IMR-90 (cell line): ENCODE measurements around the gene UBXN2A. TPM values are rescaled to one million over a fixed set of nuclear protein-coding genes. Genes with fewer than 3 reads are reported as not detected.

Source experiments
- ATAC-seq: fragments of 200-7000 bp; cut with Tn5 transposase; 2 replicates; pipeline ENCODE4 v1.9.1; 2020; ENCODE audit warnings: low read depth, mild to moderate bottlenecking, moderate library complexity
- BruUV-seq: library from RNA; stranded (reverse); fragments of 400-500 nt; replicated peaks from 2 replicates; lab custom pipeline; 2021; lab: Mats Ljungman, UMichigan
- CTCF ChIA-PET: fragments of 300-600 bp; formaldehyde crosslinking; extraction: SDS; loops from one replicate; lab custom pipeline; 2021; ENCODE audit warnings: antibody characterized with exemption; lab: Yijun Ruan, JAX
- POLR2A ChIA-PET: fragments of 300-600 bp; sonication (Branson Sonifier 250); formaldehyde crosslinking; loops from one replicate; lab custom pipeline; 2022; ENCODE audit warnings: antibody characterized with exemption; ENCODE audit not compliant: unreplicated experiment; lab: Charles Lee
- DNase-seq: peaks from one replicate; pipeline ENCODE4 v3.0.0; 2013
- H2AFZ ChIP-seq: replicated peaks from 2 replicates; pipeline ENCODE3; 2013; ENCODE audit warnings: low read length, mild to moderate bottlenecking; ENCODE audit not compliant: poor library complexity
- H2AK5ac ChIP-seq: 2 replicates; pipeline ENCODE4 v1.6.1; 2013; ENCODE audit warnings: low read depth, low read length, inconsistent platforms
- H2AK9ac ChIP-seq: replicated peaks from 2 replicates; pipeline ENCODE3; 2013; ENCODE audit warnings: mild to moderate bottlenecking, low read depth, low read length, moderate library complexity; ENCODE audit not compliant: poor library complexity
- H2BK120ac ChIP-seq: 2 replicates; pipeline ENCODE4 v1.6.1; 2013; ENCODE audit warnings: low read depth, low read length, inconsistent platforms
- H2BK15ac ChIP-seq: 3 replicates; pipeline ENCODE4 v1.6.1; 2013; ENCODE audit warnings: low read depth, low read length, inconsistent platforms
- H2BK20ac ChIP-seq: 2 replicates; pipeline ENCODE4 v1.6.1; 2013; ENCODE audit warnings: low read depth, mild to moderate bottlenecking, inconsistent platforms, low read length, moderate library complexity
- H2BK5ac ChIP-seq: 2 replicates; pipeline ENCODE4 v1.6.1; 2013; ENCODE audit warnings: mild to moderate bottlenecking, low read depth, low read length, inconsistent platforms; ENCODE audit not compliant: poor library complexity, severe bottlenecking
- H3K14ac ChIP-seq: replicated peaks from 2 replicates; pipeline ENCODE4 v1.6.1; 2013; ENCODE audit warnings: low read depth, low read length, inconsistent platforms
- H3K18ac ChIP-seq: 2 replicates; pipeline ENCODE4 v1.6.1; 2013; ENCODE audit warnings: low read depth, low read length, control low read depth
- H3K23ac ChIP-seq: 2 replicates; pipeline ENCODE4 v1.6.1; 2013; ENCODE audit warnings: low read depth, low read length, inconsistent platforms
- H3K27ac ChIP-seq: 2 replicates; pipeline ENCODE4 v1.5.1; 2013; ENCODE audit warnings: mild to moderate bottlenecking, control low read depth, low read length; ENCODE audit not compliant: insufficient read depth
- H3K27me3 ChIP-seq: 2 replicates; pipeline ENCODE4 v1.6.1; 2013; ENCODE audit warnings: low read length; ENCODE audit not compliant: control insufficient read depth, insufficient read depth
- H3K36me3 ChIP-seq: 2 replicates; pipeline ENCODE4 v1.6.1; 2013; ENCODE audit warnings: low read length, mixed read lengths; ENCODE audit not compliant: control insufficient read depth, insufficient read depth
- H3K4ac ChIP-seq: 2 replicates; pipeline ENCODE4 v1.6.1; 2013; ENCODE audit warnings: low read depth, low read length, inconsistent platforms
- H3K4me1 ChIP-seq: 2 replicates; pipeline ENCODE4 v1.6.1; 2013; ENCODE audit warnings: low read length, mixed read lengths; ENCODE audit not compliant: control insufficient read depth, insufficient read depth
- H3K4me2 ChIP-seq: 2 replicates; pipeline ENCODE4 v1.6.1; 2013; ENCODE audit warnings: low read depth, mild to moderate bottlenecking, control low read depth, low read length, moderate library complexity
- H3K4me3 ChIP-seq: 2 replicates; pipeline ENCODE4 v1.5.1; 2013; ENCODE audit warnings: low read depth, mild to moderate bottlenecking, control low read depth, low read length, moderate library complexity; ENCODE audit not compliant: insufficient read depth
- H3K56ac ChIP-seq: 2 replicates; pipeline ENCODE4 v1.6.1; 2013; ENCODE audit warnings: low read length, inconsistent platforms; ENCODE audit not compliant: insufficient read depth; ENCODE audit errors: extremely low read depth
- H3K79me1 ChIP-seq, 2 experiments: 2 replicates each; pipeline ENCODE4 v1.6.1; 2013; ENCODE audit warnings: low read length in 2 of 2, inconsistent platforms in 1 of 2, low read depth in 1 of 2
- H3K9ac ChIP-seq: 2 replicates; pipeline ENCODE4 v1.6.1; 2013; ENCODE audit warnings: low read depth, low read length, control low read depth
- H3K9me1 ChIP-seq: 2 replicates; pipeline ENCODE4 v1.6.1; 2013; ENCODE audit warnings: low read length, inconsistent platforms; ENCODE audit not compliant: insufficient read depth
- H3K9me3 ChIP-seq: 2 replicates; pipeline ENCODE4 v1.6.1; 2013; ENCODE audit warnings: low read length; ENCODE audit not compliant: control insufficient read depth, insufficient read depth
- H4K20me1 ChIP-seq: 2 replicates; pipeline ENCODE4 v1.6.1; 2013; ENCODE audit warnings: low read length, inconsistent platforms; ENCODE audit not compliant: insufficient read depth
- H4K5ac ChIP-seq: 2 replicates; pipeline ENCODE4 v1.6.1; 2013; ENCODE audit warnings: mild to moderate bottlenecking, low read depth, low read length, control low read depth
- H4K8ac ChIP-seq, 2 experiments: 2 replicates each; pipeline ENCODE4 v1.6.1; 2013; ENCODE audit warnings: low read depth in 2 of 2, low read length in 2 of 2, control low read depth in 1 of 2, inconsistent platforms in 1 of 2
- H4K91ac ChIP-seq: 2 replicates; pipeline ENCODE4 v1.6.1; 2013; ENCODE audit warnings: low read depth, low read length, inconsistent platforms; ENCODE audit not compliant: insufficient read depth
- BHLHE40 ChIP-seq: fragments of 150-350 bp; IDR thresholded peaks from 2 replicates; pipeline ENCODE4 v1.6.1; 2016; ENCODE audit warnings: mild to moderate bottlenecking, low read depth, low read length
- CEBPB ChIP-seq: IDR thresholded peaks from 2 replicates; pipeline ENCODE4 v1.6.1; 2012; ENCODE audit warnings: low read depth, low read length, improper control_type of control experiment
- CHD1 ChIP-seq: IDR thresholded peaks from 2 replicates; pipeline ENCODE4 v1.6.1; 2012; ENCODE audit warnings: low read depth, low read length, improper control_type of control experiment
- FOS ChIP-seq: fragments of 150-350 bp; IDR thresholded peaks from 2 replicates; pipeline ENCODE4 v1.6.1; 2016; ENCODE audit warnings: low read depth, low read length
- MAFK ChIP-seq: IDR thresholded peaks from 2 replicates; pipeline ENCODE4 v1.6.1; 2012; ENCODE audit warnings: low read depth, low read length, improper control_type of control experiment
- MAZ ChIP-seq: IDR thresholded peaks from 2 replicates; pipeline ENCODE4 v1.6.1; 2012; ENCODE audit warnings: low read depth, mild to moderate bottlenecking, low read length, improper control_type of control experiment, moderate library complexity, borderline replicate concordance
- POLR2A ChIP-seq: IDR thresholded peaks from 2 replicates; pipeline ENCODE4 v1.6.1; 2012; ENCODE audit warnings: mild to moderate bottlenecking, low read depth, low read length
- RAD21 ChIP-seq: IDR thresholded peaks from 2 replicates; pipeline ENCODE4 v1.6.1; 2012; ENCODE audit warnings: low read length, improper control_type of control experiment
- RCOR1 ChIP-seq: IDR thresholded peaks from 2 replicates; pipeline ENCODE4 v1.6.1; 2012; ENCODE audit warnings: mild to moderate bottlenecking, low read length, improper control_type of control experiment; ENCODE audit not compliant: insufficient replicate concordance
- RFX5 ChIP-seq: IDR thresholded peaks from 2 replicates; pipeline ENCODE4 v1.8.0; 2012; ENCODE audit warnings: low read depth, mild to moderate bottlenecking, low read length, moderate library complexity
- WGBS, 2 experiments: methylation state at CpG; one replicate each; pipeline versions ENCODE4 v1.1.5 to v1.1.7; 2013; ENCODE audit warnings: missing lambda C conversion rate in 2 of 2; ENCODE audit not compliant: insufficient read length in 1 of 2; ENCODE audit errors: extremely low coverage in 2 of 2; 5-methylcytosine and 5-hydroxymethylcytosine counted together
- dilution Hi-C: fragments of 300-500 bp; cut with HindIII; formaldehyde crosslinking; loops from one replicate; pipeline ENCODE4 v1.14.3; 2018; ENCODE audit warnings: low sequenced_read_pairs; ENCODE audit not compliant: unreplicated experiment
- in situ Hi-C: fragments of 300-500 bp; cut with MboI; formaldehyde crosslinking; loops from 3 replicates; pipeline ENCODE4 v1.14.3; 2019; ENCODE audit warnings: low sequenced_read_pairs, inconsistent platforms, mixed read lengths
- intact Hi-C: fragments of 100-400 bp; cut with micrococcal nuclease; formaldehyde crosslinking; loops from 2 replicates; pipeline ENCODE4 v1.10.0; 2022
- polyA plus RNA-seq, 3 experiments: library from polyadenylated mRNA; depleted of rRNA; stranded (reverse); fragments of >200 nt; gene quantifications; 2 replicates each; pipeline ENCODE4 v1.2.3, GENCODE V29; 2012; ENCODE audit warnings: low replicate concordance in 1 of 3
- total RNA-seq: library from RNA; depleted of rRNA; stranded (reverse); fragments of >200 nt; gene quantifications from 2 replicates; pipeline ENCODE4 v1.2.3, GENCODE V29; 2012
- TF ChIP-seq, protein P1 (sequence below): fragments of 150-350 bp; IDR thresholded peaks from 2 replicates; pipeline ENCODE4 v1.6.1; 2016; ENCODE audit warnings: low read depth, mild to moderate bottlenecking, low read length, moderate library complexity, borderline replicate concordance

Gene UBXN2A
- total and polyA plus RNA-seq, 2 of the 4 experiments (the other 2 are of a cell fraction) = 4.6 to 7.7 TPM

DNA sequence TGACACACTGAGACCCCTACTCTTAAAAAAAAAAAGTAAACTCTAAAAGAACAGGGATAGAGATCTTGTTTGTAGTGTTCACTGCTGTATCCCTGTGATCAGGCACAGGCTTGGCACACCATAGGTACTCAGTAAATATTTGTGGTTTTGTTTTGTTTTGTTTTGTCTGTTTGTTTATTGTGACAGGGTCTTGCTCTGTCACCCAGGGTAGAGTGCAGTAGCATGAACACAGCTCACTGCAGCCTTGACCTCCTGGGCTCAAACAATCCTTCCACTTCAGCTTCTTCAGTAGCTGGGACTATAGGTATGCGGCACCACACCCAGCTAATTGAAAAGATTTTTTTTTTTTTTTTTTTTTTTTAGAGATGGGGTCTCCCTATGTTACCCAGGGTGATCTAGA, 112.7 kb downstream of the UBXN2A start:
- Histone ChIP-seq H3K4me2 (no peak overlapping the region), H4K20me1 (no peaks in the 10 kb centered on the region), H4K8ac (no peak overlapping the region), H3K9me1 (0 out of 2 replicates have a peak, but pooled peaks cover 5% of the 10 kb centered on the region), H3K4ac (no peak overlapping the region), H4K91ac (no peak overlapping the region), H4K5ac (no peak overlapping the region), H3K23ac (no peak overlapping the region), H3K9ac (no peak overlapping the region), H2BK5ac (no peak overlapping the region), H2BK120ac (no peak overlapping the region), H2BK20ac (no peak overlapping the region), H2AK9ac (no peak overlapping the region), H3K9me3 (no peaks in the 10 kb centered on the region), H3K56ac (no peak overlapping the region), H3K36me3 (no peaks in the 10 kb centered on the region), H2AFZ (no peak overlapping the region), H3K4me3 (no peak overlapping the region), H3K18ac (no peak overlapping the region), H3K79me1 (0 out of 4 replicates have a peak, but pooled peaks cover 3 to 5% of the 10 kb centered on the region in 2 experiments), H3K14ac (no peak overlapping the region), H3K4me1 (no peaks in the 10 kb centered on the region), H2AK5ac (no peak overlapping the region), H3K27ac (no peak overlapping the region), H3K27me3 (no peaks in the 10 kb centered on the region), H2BK15ac (no peak overlapping the region)
- ChIA-PET CTCF (interaction anchor here (0.6 to 0.7 kb wide), 2 partner anchors 10 to 29 kb away, joined by 3 to 4 read pairs; no protein-coding TSS in a partner anchor), POLR2A (no interaction called here)
- ATAC-seq = no peak
- in situ Hi-C loops (no loop called here), intact Hi-C loops (no loop called here), dilution Hi-C loops (no loop called here)
- no peak for DNase-seq
- TF ChIP-seq RAD21 (no peak), RCOR1 (no peak), CEBPB (no peak), POLR2A (no peak), MAZ (no peak), CHD1 (no peak), RFX5 (no peak), BHLHE40 (no peak), MAFK (no peak), FOS (no peak)
- TF ChIP-seq, protein P1, sequence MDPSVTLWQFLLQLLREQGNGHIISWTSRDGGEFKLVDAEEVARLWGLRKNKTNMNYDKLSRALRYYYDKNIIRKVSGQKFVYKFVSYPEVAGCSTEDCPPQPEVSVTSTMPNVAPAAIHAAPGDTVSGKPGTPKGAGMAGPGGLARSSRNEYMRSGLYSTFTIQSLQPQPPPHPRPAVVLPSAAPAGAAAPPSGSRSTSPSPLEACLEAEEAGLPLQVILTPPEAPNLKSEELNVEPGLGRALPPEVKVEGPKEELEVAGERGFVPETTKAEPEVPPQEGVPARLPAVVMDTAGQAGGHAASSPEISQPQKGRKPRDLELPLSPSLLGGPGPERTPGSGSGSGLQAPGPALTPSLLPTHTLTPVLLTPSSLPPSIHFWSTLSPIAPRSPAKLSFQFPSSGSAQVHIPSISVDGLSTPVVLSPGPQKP = no peak
- no TSS peak for BruUV-seq
- WGBS, 2 experiments = no CpG with 5 or more reads among the region's 1 CpG
